Osteoblast (primary cell): ENCODE results near the gene SLC12A3. TPM values are rescaled to one million over a fixed set of nuclear protein-coding genes. Genes with fewer than 3 reads are reported as not detected.

Experiments used
- DNase-seq: peaks from one replicate; pipeline ENCODE4 v3.0.0; 2011; ENCODE audit warnings: low spot score, mixed read lengths; ENCODE audit not compliant: insufficient read length; ENCODE audit errors: missing footprints
- H2AFZ ChIP-seq: 2 replicates; pipeline ENCODE4 v1.6.0; 2011; ENCODE audit warnings: mild to moderate bottlenecking, low read length
- H3K27ac ChIP-seq: 2 replicates; pipeline ENCODE4 v1.5.1; 2011; ENCODE audit warnings: mild to moderate bottlenecking, low read depth, low read length, moderate library complexity
- H3K27me3 ChIP-seq: 2 replicates; pipeline ENCODE4 v1.6.0; 2012; ENCODE audit warnings: mild to moderate bottlenecking, control low read depth, inconsistent platforms, low read length, moderate library complexity; ENCODE audit not compliant: insufficient read depth
- H3K36me3 ChIP-seq: 2 replicates; pipeline ENCODE4 v1.5.1; 2011; ENCODE audit warnings: mild to moderate bottlenecking, low read length, control low read depth, moderate library complexity; ENCODE audit not compliant: insufficient read depth
- H3K4me1 ChIP-seq: 2 replicates; pipeline ENCODE4 v1.5.1; 2011; ENCODE audit warnings: mild to moderate bottlenecking, low read length, control low read depth, moderate library complexity; ENCODE audit not compliant: insufficient read depth
- H3K4me2 ChIP-seq: 2 replicates; pipeline ENCODE4 v1.6.0; 2011; ENCODE audit warnings: mild to moderate bottlenecking, low read length; ENCODE audit not compliant: insufficient read depth
- H3K4me3 ChIP-seq: fragments of 200-600 bp; sonication (generic); 3 replicates; pipeline ENCODE4 v1.5.1; 2012; ENCODE audit warnings: mild to moderate bottlenecking, low read length, inconsistent platforms; ENCODE audit not compliant: insufficient read depth
- H3K79me2 ChIP-seq: 2 replicates; pipeline ENCODE4 v1.6.0; 2012; ENCODE audit warnings: mild to moderate bottlenecking, low read length, control low read depth, inconsistent platforms; ENCODE audit not compliant: insufficient read depth
- H3K9me3 ChIP-seq: 2 replicates; pipeline ENCODE4 v1.5.1; 2011; ENCODE audit warnings: low read depth, low read length, control low read depth
- H4K20me1 ChIP-seq: 2 replicates; pipeline ENCODE4 v1.6.0; 2012; ENCODE audit warnings: mild to moderate bottlenecking, low read length, control low read depth; ENCODE audit not compliant: insufficient read depth
- CTCF ChIP-seq: IDR thresholded peaks from 2 replicates; pipeline ENCODE4 v1.5.1; 2011; ENCODE audit warnings: mild to moderate bottlenecking, low read depth, low read length, moderate library complexity; ENCODE audit errors: extremely low read depth
- total RNA-seq: library from RNA; depleted of rRNA; stranded (reverse); fragments of >200 nt; gene quantifications from 2 replicates; pipeline ENCODE4 v1.2.3, GENCODE V29; 2012

The SLC12A3 gene
- total RNA-seq, 1 donor: not detected

- Histone ChIP-seq H3K27ac (no peak overlapping the region), H4K20me1 (no peaks in the 10 kb centered on the region), H3K4me2 (no peak overlapping the region), H3K4me3 (no peak overlapping the region), H3K4me1 (no peaks in the 10 kb centered on the region), H3K27me3 (no peaks in the 10 kb centered on the region), H3K9me3 (no peaks in the 10 kb centered on the region), H3K79me2 (no peaks in the 10 kb centered on the region), H3K36me3 (no peaks in the 10 kb centered on the region), H2AFZ (no peak overlapping the region)
- no peak for DNase-seq
- no peak for TF ChIP-seq CTCF
Observed at GRCh38 chr16:56856876-56857447, 8.0 kb upstream of the SLC12A3 start.

- no peak overlapping the region for H3K4me3 ChIP-seq
- no peak for TF ChIP-seq CTCF
- H3K27ac ChIP-seq: no peak overlapping the region
- H3K36me3 ChIP-seq: no peaks in the 10 kb centered on the region
- H4K20me1 ChIP-seq: no peaks in the 10 kb centered on the region
- H3K4me2 ChIP-seq: no peak overlapping the region
- no peak overlapping the region for H2AFZ ChIP-seq
- no peaks in the 10 kb centered on the region for H3K27me3 ChIP-seq
- no peak for DNase-seq
- no peaks in the 10 kb centered on the region for H3K9me3 ChIP-seq
- no peaks in the 10 kb centered on the region for H3K79me2 ChIP-seq
- H3K4me1 ChIP-seq: no peaks in the 10 kb centered on the region
Observed at GRCh38 chr16:56858374-56858773, 6.6 kb upstream of the SLC12A3 start.

DNA sequence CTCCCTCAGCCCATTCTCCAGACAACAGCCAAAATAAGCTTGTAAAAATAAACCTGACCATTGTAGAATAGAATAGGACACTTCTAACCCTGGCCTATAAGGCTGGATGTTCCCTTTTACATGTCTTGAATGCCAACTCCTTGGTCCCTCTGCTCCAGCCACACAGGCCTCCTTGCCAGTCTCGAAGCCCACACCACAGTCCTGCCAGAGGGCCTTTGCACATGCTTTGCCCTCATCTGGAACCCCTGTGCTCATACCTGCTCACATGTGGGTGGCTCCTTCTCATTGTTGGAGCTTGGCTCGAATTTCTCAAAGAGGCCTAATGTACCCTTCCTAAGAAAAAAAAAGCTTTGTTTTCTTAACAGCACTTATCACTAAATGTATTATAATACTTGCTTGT, 5.4 kb upstream of the SLC12A3 start:
- Histone ChIP-seq H3K4me2 (no peak overlapping the region), H3K4me3 (no peak overlapping the region), H3K27me3 (no peaks in the 10 kb centered on the region), H3K9me3 (no peaks in the 10 kb centered on the region), H4K20me1 (no peaks in the 10 kb centered on the region), H2AFZ (no peak overlapping the region), H3K79me2 (no peaks in the 10 kb centered on the region), H3K4me1 (no peaks in the 10 kb centered on the region), H3K27ac (no peak overlapping the region), H3K36me3 (no peaks in the 10 kb centered on the region)
- TF ChIP-seq CTCF: no peak
- no peak for DNase-seq

DNA sequence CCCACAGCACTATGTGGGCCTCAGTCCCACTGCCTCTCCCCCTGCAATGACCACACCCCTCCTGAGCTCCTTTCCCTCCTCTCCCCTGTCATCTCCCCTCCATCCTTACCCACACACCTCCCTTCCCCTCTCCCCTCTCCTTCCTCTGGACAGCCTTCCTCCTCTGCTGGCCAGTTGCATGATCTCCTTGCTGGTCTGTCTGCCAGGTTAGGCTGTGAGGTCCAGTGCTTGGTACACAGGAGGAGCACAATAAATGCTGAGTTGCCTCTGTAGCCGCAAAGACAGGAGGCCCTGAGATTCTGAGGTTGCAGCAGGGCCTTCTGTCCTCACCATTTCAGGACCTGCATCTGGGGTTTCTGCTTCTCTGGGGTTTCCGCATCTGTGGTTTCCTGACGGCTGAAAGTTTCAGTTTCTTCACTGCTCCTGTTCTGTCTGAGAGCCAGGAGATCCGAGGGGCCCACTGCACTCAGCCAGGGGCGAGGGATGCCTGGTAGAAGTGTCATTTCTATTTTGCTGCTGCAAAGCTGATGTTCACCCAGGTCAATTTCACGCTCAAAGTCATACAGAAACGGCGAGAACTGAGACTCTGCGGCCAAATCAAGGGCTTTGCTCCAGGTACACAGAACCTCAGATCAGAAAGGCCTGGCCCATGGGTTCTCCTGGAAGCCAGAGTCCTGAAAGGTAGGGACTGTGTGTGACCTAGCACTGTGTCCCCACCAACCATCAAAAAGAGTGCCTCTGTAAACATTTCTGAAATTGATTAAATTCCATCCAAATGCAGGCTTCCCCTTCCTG, 4.6 kb upstream of the SLC12A3 start:
- no peak overlapping the region for H3K4me2 ChIP-seq
- no peaks in the 10 kb centered on the region for H3K79me2 ChIP-seq
- no peaks in the 10 kb centered on the region for H3K4me1 ChIP-seq
- H3K4me3 ChIP-seq: no peak overlapping the region
- no peaks in the 10 kb centered on the region for H3K9me3 ChIP-seq
- DNase-seq: no peak
- H2AFZ ChIP-seq: no peak overlapping the region
- H4K20me1 ChIP-seq: no peaks in the 10 kb centered on the region
- no peaks in the 10 kb centered on the region for H3K27me3 ChIP-seq
- no peak for TF ChIP-seq CTCF
- no peak overlapping the region for H3K27ac ChIP-seq
- H3K36me3 ChIP-seq: no peaks in the 10 kb centered on the region
